GM18502 (cell line): Measurements from ENCODE around the gene INPP4B.

Source experiments
- ATAC-seq: cut with Tn5 transposase; IDR thresholded peaks from one replicate; pipeline ENCODE4 v1.9.1; 2021; ENCODE audit warnings: mild to moderate bottlenecking; ENCODE audit not compliant: unreplicated experiment, poor library complexity

Gene INPP4B

DNA sequence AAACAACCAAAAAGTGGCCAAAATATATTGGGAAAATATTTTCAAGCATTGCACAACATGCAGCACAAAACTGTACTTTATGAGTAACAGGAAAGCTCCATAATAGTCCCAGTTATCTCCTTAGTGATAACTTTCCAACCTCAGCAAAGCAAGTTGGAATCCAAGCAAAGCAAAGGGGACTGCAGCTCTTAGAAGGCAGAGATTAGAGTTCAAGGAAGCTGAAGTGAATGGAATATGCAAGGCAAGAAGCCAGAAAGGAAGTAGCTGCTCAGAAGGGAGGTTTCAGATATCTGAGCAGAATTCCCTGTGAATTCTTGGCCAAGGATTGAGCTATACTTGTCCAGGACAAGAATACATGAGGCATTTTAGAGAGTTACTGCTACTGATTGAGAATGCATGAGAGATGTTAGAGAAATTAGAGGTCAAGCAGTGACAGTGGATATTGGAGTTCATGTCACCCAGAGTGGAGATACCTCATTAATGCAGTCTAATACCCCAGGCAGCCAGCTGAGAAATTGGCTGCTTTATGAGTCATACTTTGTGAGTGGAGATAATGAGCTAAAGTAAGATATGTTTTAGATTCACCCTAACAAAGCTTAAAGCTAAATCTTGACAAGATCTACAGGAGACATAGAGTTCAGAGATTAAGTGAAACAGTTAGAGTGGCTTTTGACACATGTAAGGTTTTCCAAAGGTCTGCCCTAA, 102.8 kb downstream of the INPP4B start:
- ATAC-seq: no peak

DNA sequence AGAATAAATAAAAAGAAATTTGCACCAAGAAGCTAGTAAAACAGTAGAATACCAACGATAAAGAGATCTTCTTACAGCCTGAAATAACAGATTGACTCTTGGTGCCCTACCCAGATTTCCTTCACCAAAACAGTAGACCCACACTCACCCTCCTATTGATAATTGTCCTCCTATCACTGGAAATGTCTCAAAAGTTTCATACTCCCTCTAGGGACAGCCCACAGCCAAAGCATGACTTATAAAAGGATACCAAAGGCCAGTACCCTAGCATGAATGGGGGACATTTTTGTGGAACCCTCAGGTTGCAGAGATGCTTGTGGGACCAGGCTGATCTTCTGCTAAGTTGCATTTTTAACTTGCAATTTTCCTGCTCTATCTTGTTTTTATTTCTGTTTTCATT, 104.1 kb downstream of the INPP4B start:
- no peak for ATAC-seq

DNA sequence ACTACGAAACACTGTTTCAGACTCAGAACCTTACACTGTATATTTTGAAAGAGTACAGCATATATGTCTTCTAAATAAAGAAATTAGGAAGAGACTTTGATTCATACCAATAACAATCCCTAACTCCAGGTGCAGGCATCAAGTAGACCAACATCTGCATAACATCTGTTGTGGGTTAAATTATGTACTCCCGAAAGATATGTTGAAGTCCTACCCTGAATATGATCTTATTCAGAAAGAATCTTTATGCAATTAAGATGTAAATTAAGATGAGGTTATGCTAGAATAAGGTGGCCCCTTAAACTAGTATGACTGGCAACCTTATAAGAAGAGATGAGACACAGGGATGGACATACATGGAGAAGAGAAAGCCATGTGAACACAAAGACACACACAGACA, 117.9 kb downstream of the INPP4B start:
- no peak for ATAC-seq

DNA sequence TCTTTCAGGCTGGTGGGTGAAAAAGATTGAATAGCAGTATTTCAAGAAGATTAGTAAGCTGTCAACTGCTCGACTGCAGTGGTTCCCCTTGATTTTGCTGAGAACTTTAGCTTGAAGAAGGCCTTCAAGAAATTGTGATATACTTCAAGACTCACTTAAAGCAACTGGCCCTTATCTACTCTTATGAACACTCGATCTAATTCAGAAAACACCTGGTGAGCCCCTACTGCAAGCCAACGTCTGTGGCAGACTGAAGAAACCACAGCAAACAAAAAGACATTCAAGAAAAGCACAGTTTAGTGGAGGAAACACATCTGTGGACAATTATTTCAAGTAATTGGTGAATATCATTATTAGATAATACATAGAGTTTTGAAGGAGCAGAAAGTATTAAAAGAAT, 119.0 kb downstream of the INPP4B start:
- no peak for ATAC-seq

DNA sequence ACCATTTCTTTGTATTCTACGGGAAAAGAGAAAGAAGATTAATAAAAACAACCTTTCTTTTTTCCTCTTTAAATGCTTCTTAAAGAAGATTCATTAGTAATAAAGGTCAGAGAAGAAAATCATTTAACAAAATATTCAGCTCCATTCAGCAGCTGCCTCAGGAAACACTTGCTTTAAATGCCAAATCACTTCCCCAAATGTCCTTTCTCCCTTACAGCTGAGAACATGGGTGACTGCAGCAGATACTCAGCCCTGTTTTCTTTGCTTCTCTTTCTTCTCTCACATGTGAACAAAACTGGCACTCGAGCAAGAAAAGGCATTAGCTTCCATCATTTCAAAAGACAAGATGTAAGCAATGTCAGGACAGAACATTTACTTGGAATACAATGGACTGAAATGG, 120.2 kb downstream of the INPP4B start:
- ATAC-seq: no peak

DNA sequence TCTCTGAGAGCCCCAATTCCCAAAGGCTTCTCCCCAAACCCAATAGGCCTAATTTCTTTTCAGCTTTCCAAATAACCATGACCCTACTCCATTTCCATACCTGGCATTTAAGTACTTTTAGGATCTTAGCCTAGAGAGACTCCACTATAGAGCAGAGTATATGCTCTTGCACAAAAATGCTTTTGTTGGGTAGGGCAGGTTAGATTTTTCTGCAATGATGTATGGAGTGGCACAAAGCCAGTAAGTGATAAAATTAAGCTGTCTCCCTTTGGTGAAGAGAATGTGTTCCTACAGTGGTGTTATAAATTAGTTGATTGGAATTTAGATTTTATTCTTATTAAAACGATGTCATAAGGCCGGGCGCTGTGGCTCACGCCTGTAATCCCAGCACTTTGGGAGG, 124.9 kb downstream of the INPP4B start:
- ATAC-seq: no peak

DNA sequence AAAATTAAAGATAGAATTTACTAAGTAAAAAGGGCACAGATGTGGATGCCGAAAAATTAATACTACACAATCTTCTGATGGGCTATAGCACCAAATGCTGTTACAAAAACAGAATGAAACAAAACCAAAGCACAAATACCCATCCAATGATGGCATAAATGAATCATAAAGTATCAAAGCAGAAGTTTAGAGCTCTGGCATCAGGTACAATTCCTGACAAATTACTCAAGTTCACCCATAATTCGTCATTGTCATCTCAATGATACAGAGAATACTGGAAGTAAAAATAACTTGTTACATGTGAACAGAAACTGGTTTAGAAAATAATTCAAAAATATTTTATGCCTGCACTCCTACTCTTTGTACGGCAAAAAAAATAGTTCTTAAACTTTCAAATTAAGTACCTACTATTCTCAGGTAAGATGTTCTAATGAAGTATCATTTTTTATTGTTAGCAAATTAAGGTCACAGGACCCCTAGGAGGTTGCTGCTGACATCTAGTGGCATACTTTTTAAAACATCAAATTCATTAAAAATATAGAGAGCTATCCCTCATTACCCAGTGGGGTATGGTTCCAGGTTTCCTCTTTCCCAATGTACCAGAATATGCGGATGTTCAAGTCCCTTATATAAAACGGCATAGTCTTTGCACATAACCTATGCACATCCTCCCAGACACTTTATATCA, 126.1 kb downstream of the INPP4B start:
- no peak for ATAC-seq

DNA sequence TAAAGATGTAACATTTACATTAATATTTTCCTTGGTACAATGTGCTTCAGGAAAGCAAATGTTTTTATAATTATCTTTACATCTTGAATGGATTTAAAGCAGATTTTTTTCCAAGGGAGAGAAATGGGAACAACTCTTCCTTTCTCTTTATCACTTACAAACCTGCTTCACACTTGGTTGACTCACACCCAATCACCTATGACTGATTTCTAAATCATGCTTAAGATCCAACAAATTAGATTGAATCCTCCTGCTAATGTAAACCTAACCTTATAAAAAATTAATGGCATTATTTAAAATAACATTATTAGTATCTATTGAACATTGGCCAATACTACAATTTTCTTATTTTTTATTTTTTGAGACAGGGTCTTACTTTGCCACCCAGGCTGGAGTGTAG, 127.1 kb downstream of the INPP4B start:
- no peak for ATAC-seq

DNA sequence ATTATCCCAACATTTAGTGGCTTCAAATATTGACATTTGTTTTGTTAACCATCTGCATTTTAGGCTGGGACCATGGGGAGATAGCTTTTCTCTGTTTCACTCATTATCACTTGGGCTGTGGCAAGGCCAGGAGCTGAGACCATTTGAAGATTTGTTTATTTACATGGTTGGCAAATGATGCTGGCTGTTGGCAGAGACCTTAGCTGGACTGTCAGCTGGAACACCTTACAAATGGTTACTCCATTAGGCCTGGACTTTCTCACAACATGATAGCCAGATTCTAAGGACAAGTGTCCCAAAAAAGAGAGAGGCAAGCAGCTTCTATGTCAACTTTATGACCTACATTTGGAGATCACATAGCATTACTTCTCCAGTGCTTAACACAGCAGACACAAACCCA, 130.4 kb downstream of the INPP4B start:
- ATAC-seq: no peak

DNA sequence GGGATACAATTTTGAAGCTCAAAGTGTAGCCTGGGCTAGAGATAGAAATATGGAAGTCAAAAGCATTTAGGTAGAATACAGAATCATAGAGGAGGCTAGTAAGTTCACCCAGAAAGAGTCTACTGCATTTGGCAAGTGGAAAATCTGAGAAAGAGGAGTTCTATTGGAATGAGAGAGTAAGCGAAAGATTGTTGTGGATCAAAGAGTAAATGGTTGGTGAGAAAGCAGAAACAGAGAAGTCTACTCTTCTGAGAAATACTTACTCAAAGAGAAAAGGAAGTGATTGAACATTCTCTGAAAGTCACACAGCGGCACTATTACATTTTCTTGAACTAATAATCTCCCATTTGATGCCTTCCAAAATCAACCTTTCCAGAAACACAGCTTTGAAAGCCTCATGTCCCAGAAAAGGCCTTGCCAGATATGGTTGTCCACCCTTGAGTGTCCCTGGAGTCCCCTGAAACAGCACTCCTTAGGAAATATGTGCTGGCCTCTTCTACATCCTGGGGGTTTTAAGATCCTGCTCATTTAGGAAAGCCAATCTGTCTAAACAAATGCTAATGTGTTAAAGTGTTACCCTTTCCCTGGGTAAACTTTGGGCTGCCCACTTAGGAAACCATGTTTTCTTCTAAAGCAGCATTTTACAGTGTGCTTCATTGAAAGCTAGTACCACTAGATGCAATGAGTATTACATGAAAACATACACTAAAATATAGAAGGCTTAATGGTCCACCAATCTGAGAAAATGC, 132.6 kb downstream of the INPP4B start:
- ATAC-seq: no peak

DNA sequence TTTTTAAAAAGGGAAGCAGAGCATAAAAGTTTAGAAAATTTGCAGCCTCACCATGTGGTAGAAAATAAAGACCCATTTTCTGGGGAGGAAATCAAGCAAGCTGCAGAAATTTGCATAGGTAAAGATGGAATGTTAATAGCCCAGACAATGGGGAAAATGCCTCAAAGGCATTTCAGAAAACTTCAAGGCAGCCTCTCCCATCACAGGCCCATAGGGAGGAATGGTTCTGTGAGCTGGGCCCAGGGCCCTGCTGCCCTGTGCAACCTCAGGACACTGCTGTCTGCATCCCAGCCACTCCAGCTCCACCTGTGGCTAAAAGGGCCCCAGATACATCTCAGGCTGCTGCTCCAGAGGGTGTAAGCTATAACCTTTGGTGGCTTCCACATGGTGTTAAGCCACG, 137.9 kb downstream of the INPP4B start:
- no peak for ATAC-seq

DNA sequence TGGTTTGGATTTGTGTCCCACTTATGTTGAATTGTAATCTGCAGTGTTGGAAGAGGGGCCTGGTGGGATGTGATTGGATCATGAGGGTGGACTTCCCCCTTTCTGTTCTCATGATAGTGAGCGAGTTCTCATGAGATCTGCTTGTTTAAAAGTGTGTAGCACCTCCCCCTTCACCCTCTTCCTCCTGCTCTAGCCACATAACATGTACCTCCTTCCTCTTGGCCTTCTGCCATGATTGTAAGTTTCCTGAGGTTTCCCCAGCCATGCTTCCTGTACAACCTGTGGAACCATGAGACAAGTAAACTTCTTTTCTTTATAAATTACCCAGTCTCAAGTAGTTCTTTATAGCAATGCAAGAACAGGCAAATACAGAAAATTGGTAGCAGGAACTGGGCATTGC, 138.7 kb downstream of the INPP4B start:
- no peak for ATAC-seq

DNA sequence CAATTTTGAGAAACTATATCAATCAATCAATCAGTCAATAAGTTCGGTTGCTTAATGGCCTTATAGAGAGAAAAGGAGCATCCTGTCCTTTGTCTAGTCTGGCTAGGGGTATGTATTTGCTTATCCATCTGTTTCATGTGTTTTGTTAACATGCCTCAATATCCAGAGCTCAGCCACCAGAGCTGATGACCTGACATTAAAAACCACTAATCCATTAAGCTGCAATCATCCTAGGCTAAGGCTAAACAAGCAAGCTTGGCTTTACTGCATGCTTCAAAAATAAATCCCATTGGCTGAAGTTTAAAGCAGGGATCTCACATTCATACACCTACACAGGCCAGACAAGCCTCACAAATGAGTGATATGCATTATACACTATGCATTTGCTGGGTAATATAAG, 139.7 kb downstream of the INPP4B start:
- no peak for ATAC-seq

DNA sequence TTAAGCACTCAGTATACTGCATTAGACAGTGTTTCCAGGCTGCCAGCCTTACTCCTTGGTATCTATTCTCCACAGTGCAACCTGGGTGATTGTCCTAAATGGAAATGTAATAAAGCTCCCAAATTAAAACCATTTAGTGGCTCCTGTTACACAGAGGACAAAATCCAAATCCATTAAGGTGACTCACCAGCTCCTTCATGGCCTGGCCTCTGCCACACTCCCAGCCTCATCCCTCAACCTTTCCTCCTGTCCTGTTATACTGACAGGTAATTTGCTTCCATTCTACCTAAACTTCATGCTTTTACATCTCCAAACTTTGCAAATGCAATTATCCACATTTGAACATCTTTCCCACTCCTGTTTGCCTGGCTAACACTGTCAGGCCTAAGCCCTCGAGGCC, 140.3 kb downstream of the INPP4B start:
- ATAC-seq: no peak

DNA sequence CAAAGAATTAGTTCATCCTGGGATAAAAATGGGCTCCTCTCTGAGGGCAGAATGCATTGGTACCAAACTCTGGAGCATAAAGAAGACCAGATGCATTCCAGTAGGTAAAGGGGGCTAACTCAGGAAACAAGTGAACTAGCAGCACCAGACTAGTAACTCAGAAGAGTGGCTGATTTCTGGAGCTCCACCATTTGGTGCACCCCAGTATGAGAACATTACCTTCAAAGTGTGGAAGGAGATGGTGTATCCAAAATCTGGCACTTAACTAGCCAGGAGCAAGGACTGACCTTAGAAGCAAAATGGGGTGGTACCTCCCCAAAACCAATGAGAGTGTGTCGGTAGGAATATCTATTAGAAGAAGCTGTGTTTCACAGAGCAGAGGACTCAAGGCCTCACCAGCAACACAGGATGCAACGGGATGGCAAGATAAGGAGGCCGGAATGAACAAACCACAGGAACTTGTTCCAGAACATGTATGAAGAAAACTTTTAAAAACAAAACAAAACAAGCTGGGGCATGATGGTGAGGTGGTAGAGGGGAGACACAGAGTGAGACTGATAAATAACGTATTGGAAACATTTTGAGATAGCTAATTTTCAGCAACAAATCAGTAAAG, 142.3 kb downstream of the INPP4B start:
- no peak for ATAC-seq

DNA sequence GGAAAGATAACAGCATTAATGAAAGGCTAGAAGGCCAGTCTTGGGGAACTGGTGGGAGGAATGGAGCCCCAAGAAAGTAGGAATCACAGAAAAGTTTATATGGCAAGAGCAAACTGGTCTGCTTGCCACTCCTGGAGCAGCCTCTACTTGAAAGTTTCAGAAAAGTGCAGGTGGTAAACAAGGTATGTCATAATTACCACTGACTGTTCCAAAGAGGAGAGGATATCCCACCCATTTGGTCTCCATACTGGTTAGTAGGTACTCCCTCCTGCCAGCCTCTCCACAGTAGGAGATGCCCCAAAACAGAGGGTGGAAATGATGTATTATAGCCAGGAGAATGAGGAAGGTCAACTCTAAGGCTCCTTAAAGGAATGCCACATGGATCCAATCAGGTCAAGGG, 145.1 kb downstream of the INPP4B start:
- ATAC-seq: no peak

DNA sequence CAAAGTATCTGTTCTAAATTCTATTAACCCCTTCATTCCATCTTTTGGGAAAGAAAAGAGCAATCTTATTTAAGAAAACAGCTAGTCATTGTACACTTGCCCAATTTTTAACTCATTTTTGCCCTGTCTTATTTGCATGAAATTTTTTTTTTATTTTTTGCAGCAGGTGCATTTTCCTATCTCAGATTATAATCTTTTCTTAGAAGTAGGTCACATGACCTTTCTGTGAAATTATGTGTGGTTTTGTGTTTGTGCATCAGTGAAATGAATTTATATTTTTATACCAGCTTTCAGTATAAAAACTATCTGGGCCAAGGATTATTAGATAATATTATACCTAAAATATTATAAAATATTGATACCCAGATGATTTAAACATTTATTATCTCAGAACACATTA, 145.6 kb downstream of the INPP4B start:
- no peak for ATAC-seq

DNA sequence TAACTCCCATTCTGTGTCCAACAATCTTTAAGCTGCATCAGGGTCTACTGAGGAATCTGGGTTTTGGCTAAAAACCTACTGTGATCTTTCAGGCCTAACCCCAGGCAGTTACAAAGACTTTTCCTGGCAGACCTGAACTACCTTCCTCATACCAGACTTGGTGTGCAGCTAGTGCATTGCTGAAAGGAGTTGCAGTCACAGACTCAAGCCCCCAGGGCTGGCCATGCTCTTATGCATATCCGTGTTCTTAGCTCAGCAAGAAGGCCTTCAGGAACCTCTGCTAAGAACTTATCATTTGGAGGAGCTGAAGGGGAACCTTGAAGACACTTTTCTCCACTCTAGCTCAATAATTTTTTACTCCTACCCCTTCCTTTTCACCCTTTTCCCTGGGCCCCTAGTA, 147.5 kb downstream of the INPP4B start:
- no peak for ATAC-seq

DNA sequence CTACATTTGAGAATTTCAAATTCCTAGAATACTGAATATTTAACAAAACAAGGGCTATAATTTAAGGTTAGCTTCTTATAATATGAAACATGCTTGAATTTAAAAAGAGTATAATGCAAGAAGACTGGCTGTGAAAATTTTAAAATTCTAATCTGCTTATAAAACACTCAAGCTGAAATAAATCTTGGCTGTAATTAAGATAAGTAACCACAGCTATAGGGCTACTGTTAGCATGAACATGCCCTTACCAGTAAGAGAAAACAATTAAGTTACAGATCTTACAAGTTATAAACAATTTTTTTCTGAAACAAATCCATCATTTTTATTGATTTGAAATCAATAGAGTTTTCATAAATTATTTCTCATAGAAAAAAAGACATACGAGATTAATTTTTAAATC, 148.2 kb downstream of the INPP4B start:
- ATAC-seq: no peak

DNA sequence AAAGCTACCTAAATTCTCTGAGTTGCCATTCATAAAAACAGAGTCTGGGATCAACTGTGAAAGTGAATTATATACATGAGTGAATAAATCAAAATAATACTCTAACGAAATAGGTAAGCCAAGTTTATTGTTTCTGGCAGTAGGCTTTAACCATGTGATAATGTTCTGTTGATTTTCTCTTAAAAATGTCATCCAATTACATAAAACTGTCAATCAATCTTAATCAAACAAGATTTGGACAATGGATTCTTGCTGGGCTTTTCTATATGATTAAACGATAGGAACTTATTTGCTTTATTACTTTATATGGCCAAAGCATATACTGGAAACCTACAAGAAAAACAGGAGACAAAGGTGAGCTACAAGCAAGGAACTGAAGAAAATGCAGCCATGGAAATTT, 148.8 kb downstream of the INPP4B start:
- no peak for ATAC-seq
